Activated CD4-positive, alpha-beta T cell treated with anti-CD3 and anti-CD28 coated beads for 1 hour (primary cell): ENCODE data around the gene RAP1A.
"Not testable (repeated sequence)": the region's sequence is repeated elsewhere in the genome, so short reads cannot be mapped to it uniquely, and the experiment has no call there.

ENCODE experiments used
- DNase-seq: peaks from one replicate; pipeline ENCODE4 v3.0.0-alpha.2; 2020

Gene RAP1A

GRCh38 chr1:111630567-111630966, 11.0 kb downstream of the RAP1A start:
- DNase-seq, result no peak

DNA sequence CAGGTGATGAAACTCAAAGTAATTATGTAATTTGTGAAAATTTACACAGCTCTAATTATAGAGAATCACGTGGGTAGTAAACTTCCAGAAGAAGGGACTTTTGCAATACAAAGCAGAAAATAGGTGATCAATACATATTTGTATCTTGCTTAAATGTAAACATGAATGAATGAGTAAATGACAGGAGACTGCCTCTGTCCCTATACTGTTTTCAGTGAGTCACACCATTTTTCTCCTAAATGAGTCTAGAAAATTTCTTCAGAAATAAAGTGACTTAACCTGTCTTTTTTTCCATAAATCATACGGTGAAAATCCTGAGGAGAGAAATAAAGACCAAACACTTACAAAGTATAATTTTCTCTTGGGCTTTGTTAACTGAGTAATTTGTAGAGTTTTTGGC, 11.9 kb downstream of the RAP1A start:
- no peak for DNase-seq

GRCh38 chr1:111632771-111633170, 13.2 kb downstream of the RAP1A start:
- DNase-seq, result not testable (repeated sequence)

GRCh38 chr1:111633736-111634247, 14.2 kb downstream of the RAP1A start:
- no peak for DNase-seq

- no peak for DNase-seq
These were observed 15.9 kb downstream of the RAP1A start for GRCh38 chr1:111635324-111636009.

DNA sequence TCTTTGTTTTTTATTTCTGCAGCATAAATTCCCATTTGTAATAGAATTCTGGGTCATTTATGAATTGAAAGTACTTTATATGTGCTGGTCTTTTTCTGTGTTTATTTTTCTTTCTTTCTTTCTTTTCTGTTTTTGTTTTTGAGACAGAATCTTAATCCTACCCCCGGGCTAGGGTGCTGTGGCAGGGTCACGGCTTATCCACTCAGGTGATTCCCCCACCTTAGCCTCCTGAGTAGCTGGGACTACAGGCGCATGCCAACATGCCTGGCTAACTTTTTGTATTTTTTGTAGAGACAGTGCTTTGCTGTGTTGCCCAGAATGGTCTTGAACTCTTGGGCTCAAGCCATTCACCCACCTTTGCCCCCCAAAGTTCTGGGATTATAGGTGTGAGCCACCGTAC, 18.7 kb downstream of the RAP1A start:
- DNase-seq, result no peak

DNA sequence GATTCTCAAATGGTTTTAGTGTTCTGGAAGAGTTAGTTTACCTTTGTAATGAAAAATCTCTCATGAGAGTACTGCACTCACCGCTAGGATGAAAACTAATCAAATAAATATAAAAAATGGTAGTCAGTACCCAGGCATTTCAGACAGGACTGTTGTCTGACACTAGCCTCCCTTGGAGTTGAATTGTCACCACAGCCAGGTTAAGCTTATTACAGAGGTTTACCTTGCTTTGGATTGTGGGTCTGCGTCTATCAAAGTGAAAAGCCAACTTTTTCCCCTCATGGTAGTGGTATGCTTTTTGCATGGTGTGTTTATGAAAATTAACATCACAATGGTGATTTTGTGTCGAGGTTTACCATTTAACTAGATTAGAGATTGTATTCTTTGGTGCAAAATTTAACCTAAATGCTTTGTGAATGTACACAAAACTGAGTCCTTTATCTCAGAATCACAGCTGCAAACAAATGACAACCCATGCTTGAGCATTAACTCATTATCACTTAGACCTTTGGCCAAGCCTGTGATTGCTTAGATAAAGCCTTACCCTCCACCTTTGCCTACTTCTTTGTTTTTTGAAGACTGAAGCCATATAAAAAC, 20.1 kb downstream of the RAP1A start:
- DNase-seq, result no peak

DNA sequence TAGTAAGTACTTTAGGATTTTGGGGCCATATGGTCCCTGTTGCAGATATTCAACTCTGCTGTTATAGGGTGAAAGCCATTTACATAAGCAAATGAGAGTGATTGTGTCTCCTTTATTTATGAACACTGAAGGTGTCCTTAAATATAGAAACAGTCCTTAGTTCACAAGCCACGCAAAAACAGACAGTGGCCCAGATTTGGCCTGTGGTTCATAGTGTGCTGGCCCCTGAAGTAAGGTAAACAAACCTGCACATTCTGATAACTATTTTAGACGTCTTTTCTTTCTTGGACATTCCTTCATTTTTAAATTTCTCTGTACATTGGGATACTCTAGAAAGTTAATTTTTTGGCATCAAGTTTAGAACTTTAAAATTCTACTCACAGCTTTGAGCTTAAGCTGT, 23.5 kb downstream of the RAP1A start:
- no peak for DNase-seq

- DNase-seq, result no peak
These were observed 24.1 kb downstream of the RAP1A start for GRCh38 chr1:111643696-111644095.

- no peak for DNase-seq
These were observed 24.9 kb downstream of the RAP1A start for GRCh38 chr1:111644506-111644905.

DNA sequence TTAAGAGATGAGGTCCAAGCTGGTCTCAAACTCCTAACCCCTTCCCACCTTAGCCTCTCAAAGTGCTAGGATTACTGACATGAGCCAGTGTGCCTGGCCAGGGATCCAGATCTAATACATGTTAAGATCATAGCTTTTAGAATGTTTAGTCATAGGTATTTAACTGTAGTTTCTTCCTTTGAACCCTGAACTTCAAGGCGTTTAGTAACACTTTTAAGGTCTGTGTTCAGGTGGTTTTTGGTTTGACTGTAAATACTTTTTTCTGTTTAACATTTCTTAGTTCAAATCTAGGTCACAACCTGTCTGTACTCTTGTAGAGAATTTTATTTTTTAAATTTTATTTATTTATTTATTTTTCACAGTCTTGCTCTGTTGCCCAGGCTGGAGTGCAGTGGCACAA, 28.1 kb downstream of the RAP1A start:
- DNase-seq, result no peak

- no peak for DNase-seq
These were observed 29.2 kb downstream of the RAP1A start for GRCh38 chr1:111648806-111649205.

- no peak for DNase-seq
These were observed 29.6 kb downstream of the RAP1A start for GRCh38 chr1:111649227-111649626.

DNA sequence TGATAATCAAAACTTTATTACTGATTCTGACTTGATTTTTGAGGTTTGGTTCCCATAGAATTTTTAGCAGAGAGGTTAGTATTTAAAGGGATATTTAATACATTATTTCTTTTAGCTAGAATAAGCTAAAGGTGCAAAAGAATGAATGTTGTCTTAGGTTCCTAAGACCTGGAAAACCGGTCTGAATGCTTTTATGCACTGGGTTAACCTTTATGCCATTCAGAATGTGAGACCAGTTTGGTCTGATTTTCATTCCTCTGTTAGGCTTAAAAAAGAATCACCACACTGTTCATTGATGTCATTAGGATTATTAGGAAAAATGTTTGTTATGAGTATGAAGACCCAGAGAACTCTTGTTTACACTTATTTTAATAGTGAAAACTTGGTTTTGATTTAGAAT, 30.1 kb downstream of the RAP1A start:
- DNase-seq, result no peak

- no peak for DNase-seq
These were observed 34.1 kb downstream of the RAP1A start for GRCh38 chr1:111653709-111654108.

DNA sequence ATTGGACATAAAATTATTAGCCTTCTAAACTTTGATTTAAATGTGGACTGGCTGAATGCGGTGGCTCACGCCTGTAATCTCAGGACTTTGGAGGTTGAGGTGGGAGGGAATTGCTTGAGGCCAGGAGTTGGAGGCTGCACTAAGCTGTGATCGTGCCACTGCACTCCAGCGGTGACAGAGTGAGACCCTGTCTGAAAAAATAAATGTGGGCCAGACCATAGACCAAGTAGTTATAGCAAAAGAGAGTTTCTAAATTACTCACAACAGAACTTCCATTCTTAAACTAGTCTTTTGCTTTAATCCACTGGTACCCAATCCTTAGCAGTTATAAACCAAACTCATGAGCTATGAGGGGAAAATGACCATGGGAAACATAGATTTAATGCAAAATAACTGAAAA, 35.2 kb downstream of the RAP1A start:
- no peak for DNase-seq

- no peak for DNase-seq
These were observed 36.8 kb downstream of the RAP1A start for GRCh38 chr1:111656086-111657017.

DNA sequence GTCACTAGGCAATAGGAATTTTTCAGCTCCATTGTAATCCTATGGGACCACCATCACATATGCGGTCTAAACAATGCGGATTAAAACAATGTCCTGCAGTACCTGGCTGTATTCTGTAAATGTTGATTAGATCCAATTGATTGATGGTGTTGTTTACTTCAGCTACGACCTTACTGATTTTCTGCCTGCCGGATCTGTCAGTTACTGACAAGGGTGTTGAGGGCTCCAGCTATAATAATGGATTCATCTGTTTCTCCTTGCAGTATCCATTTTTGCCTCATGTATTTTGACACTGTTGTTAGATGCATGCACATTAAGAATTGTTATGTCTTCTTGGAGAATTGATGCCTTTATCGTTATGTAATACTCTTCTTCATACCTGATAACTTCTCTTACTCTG, 39.0 kb downstream of the RAP1A start:
- no peak for DNase-seq

- no peak for DNase-seq
These were observed 40.9 kb downstream of the RAP1A start for GRCh38 chr1:111660204-111661150.

DNA sequence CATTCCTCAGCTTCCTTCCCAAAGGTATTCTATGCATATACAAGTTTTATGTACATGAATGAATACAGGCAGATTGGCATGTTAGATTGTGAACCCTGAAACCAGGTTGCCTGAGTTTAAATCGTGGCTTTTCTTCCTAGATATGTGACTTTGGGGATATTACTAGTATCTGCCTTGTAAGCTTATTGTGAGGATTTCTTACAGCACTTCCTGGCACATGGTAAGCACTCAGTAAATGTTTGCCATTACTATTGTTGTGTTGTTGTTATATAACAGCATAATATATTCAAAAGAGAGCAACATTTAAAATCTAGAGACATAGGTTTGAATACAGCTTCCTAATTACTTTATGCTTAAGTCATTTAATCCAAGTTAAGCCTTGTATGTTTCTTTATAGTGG, 45.1 kb downstream of the RAP1A start:
- no peak for DNase-seq

DNA sequence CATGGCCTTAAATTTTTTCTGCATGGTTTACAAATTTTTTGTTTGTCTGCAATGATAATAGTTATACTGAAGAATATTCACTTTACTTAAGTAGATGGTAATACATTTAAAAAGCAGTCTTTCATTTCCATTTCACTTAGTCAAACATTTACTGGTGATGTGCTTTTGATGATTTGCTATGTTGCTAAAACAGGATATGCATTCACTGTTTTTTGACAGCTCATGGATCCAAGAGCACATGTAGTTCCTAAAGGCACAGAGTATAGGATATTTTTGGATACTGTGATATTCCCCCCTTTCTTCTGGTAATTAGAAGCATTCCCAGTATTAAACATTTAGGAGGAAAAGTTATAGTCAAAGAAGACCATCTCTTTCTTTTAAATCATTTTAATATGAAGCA, 45.9 kb downstream of the RAP1A start:
- no peak for DNase-seq

- DNase-seq, result no peak
These were observed 47.2 kb downstream of the RAP1A start for GRCh38 chr1:111666828-111667227.

- no peak for DNase-seq
These were observed 49.7 kb downstream of the RAP1A start for GRCh38 chr1:111669268-111669667.
